Mesothelial cell of epicardium (in vitro differentiated cells): Measurements from ENCODE around the gene PLEKHH3. TPM values are rescaled to one million over a fixed set of nuclear protein-coding genes. Genes with fewer than 3 reads are reported as not detected.

ENCODE experiments used
- DNase-seq, 2 experiments: peaks; one replicate each; pipeline ENCODE4 v3.0.0; 2021; ENCODE audit warnings: low spot score in 2 of 2; ENCODE audit not compliant: unreplicated experiment in 2 of 2
- H3K27ac Mint-ChIP-seq: 2 replicates; pipeline ENCODE4 v1.8.0; 2021; ENCODE audit warnings: mixed read lengths
- H3K27me3 Mint-ChIP-seq: 2 replicates; pipeline ENCODE4 v1.8.0; 2021; ENCODE audit warnings: low read depth, mixed read lengths
- H3K36me3 Mint-ChIP-seq: 2 replicates; pipeline ENCODE4 v1.8.0; 2021; ENCODE audit warnings: mixed read lengths
- H3K4me1 Mint-ChIP-seq: 2 replicates; pipeline ENCODE4 v1.8.0; 2021; ENCODE audit warnings: mixed read lengths
- H3K4me3 Mint-ChIP-seq: 2 replicates; pipeline ENCODE4 v1.8.0; 2021; ENCODE audit warnings: mild to moderate bottlenecking, moderate library complexity, mixed read lengths
- H3K9me3 Mint-ChIP-seq: 2 replicates; pipeline ENCODE4 v1.8.0; 2021; ENCODE audit warnings: mixed read lengths
- total RNA-seq: library from RNA; stranded (reverse); gene quantifications from 3 replicates; pipeline ENCODE4 v1.2.1, GENCODE V29; 2021
- TF ChIP-seq, protein P1 (sequence below): fragments of 200-600 bp; sonication (generic); IDR thresholded peaks from one replicate; pipeline ENCODE4 v1.5.0; 2021; ENCODE audit warnings: antibody characterized with exemption; ENCODE audit not compliant: unreplicated experiment

The PLEKHH3 gene
- total RNA-seq, 1 donor from 2014 or later: 35.9 TPM

- no peak overlapping the region for H3K4me3 Mint-ChIP-seq
- peaks cover 4% of the 10 kb centered on the region for H3K27me3 Mint-ChIP-seq
- TF ChIP-seq, protein P1, sequence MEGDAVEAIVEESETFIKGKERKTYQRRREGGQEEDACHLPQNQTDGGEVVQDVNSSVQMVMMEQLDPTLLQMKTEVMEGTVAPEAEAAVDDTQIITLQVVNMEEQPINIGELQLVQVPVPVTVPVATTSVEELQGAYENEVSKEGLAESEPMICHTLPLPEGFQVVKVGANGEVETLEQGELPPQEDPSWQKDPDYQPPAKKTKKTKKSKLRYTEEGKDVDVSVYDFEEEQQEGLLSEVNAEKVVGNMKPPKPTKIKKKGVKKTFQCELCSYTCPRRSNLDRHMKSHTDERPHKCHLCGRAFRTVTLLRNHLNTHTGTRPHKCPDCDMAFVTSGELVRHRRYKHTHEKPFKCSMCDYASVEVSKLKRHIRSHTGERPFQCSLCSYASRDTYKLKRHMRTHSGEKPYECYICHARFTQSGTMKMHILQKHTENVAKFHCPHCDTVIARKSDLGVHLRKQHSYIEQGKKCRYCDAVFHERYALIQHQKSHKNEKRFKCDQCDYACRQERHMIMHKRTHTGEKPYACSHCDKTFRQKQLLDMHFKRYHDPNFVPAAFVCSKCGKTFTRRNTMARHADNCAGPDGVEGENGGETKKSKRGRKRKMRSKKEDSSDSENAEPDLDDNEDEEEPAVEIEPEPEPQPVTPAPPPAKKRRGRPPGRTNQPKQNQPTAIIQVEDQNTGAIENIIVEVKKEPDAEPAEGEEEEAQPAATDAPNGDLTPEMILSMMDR: no peak
- no peaks in the 10 kb centered on the region for H3K36me3 Mint-ChIP-seq
- H3K27ac Mint-ChIP-seq: no peak overlapping the region
- no peaks in the 10 kb centered on the region for H3K9me3 Mint-ChIP-seq
- peaks cover under 1% of the 10 kb centered on the region for H3K4me1 Mint-ChIP-seq
- DNase-seq: no peak
Observed at GRCh38 chr17:42647778-42648177, 29.0 kb downstream of the PLEKHH3 start.

DNA sequence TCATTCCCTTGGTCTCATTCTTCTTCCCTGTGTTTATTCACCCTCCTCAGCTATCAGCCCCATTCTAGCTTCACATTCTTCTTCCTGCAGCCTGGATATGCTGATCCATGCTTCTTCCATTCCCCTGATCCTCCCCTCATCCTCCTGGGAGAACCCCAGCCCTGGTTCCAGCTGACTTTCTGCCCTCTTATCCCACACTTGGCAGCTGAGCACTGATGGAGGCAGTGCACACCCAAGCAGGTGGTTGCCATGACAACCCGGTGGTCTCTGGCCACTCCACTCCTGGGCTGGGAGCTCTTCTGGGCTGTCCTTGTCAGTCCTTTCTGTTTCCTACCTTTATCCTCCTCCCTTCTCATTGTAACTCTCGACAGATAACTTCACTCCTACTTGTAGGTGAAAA is 34.5 kb downstream of the PLEKHH3 start:
- Mint-ChIP-seq H3K36me3 (no peaks in the 10 kb centered on the region), H3K4me3 (no peak overlapping the region), H3K27me3 (peaks cover 11% of the 10 kb centered on the region), H3K4me1 (peaks cover 7% of the 10 kb centered on the region), H3K9me3 (no peaks in the 10 kb centered on the region), H3K27ac (no peak overlapping the region)
- TF ChIP-seq, protein P1: no peak
- no peak for DNase-seq

DNA sequence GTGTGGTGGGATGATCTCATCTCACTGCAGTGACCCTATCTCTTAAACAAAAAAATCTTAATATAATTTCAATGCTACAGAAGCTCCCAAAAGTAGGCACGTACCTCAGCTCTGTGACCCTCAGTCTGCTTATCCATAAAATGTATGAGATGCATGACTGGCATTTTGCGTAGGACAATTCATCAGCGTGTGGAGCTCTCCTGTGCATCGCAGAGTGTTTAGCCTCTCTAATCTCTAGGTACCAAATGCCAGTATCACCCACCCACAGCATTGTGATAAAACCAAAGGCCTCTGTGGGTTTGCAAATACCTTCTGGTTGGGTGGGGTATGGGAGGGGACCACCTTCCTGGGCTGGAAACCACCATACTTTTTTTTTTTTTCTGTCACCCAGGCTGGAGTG is 36.7 kb downstream of the PLEKHH3 start:
- Mint-ChIP-seq H3K4me3 (no peak overlapping the region), H3K27ac (no peak overlapping the region), H3K9me3 (no peaks in the 10 kb centered on the region), H3K4me1 (peaks cover 7% of the 10 kb centered on the region), H3K36me3 (no peaks in the 10 kb centered on the region), H3K27me3 (peaks cover 9% of the 10 kb centered on the region)
- no peak for DNase-seq
- TF ChIP-seq, protein P1: no peak

- Mint-ChIP-seq H3K27me3 (peaks cover 9% of the 10 kb centered on the region), H3K36me3 (no peaks in the 10 kb centered on the region), H3K4me3 (no peak overlapping the region), H3K4me1 (peaks cover 7% of the 10 kb centered on the region), H3K27ac (no peak overlapping the region), H3K9me3 (no peaks in the 10 kb centered on the region)
- TF ChIP-seq, protein P1: no peak
- no peak for DNase-seq
Observed at GRCh38 chr17:42639525-42640113, 37.2 kb downstream of the PLEKHH3 start.

DNA sequence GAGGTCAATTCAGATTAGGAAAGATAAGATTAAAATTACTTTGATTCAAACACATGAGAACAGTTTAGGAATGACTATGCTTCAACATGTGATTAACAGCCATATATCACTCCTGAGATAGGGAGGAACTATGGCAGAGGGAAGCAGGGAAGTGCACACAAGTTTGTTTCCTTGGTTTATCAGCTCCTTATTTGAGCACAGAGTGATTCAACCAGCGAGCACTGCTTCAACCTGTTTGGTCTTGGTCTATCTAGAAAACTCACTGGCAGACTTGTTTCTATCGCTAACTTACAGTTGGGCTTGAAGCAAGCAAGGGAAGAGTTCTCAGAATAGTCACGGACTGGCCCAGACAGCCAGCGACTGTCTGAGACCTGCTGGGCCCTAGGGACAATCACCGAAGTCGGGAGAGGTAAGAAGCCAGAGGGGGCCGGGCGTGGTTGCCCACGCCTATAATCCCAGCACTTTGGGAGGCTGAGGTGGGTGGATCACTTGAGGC is 43.8 kb downstream of the PLEKHH3 start:
- peak overlapping the region; percentile 96 for H3K27ac Mint-ChIP-seq
- H3K4me3 Mint-ChIP-seq: no peak overlapping the region
- H3K4me1 Mint-ChIP-seq: peaks cover 7% of the 10 kb centered on the region
- no peaks in the 10 kb centered on the region for H3K9me3 Mint-ChIP-seq
- no peaks in the 10 kb centered on the region for H3K27me3 Mint-ChIP-seq
- TF ChIP-seq, protein P1: no peak
- no peaks in the 10 kb centered on the region for H3K36me3 Mint-ChIP-seq
- no peak for DNase-seq
